Activated CD4-positive, alpha-beta T cell treated with anti-CD3 and anti-CD28 coated beads, Interleukin-2, Interleukin-4, amounts not matched to agents 100 ng/mL and 50 ng/mL, durations not matched to agents 16 hours and 8 hours (primary cell): Measurements from ENCODE around the gene RNF126.
"Not testable (repeated sequence)": the region's sequence is repeated elsewhere in the genome, so short reads cannot be mapped to it uniquely, and the experiment has no call there.

ENCODE experiments used
- DNase-seq: peaks from one replicate; pipeline ENCODE4 v3.0.0-alpha.2; 2020; ENCODE audit warnings: low spot score

The RNF126 gene

DNA sequence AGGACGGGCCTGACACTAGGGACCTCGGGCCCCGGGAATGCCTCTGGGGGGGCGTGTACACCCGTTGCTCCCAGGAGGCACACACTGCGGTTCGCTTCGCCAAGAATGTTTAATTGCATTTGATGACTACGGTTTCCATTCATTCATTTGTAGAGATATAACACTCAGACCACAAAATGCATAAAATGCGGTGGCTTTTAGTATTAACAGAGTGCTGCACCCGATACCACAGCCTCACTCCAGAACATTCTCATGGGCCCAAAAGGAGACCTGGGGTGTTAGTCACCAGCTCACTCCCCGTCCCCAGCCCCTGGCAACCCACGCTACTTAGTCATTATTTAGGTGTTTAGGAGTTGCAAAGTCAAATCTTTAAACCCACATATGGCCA, 51.5 kb downstream of the RNF126 start:
- peak; percentile 76 for DNase-seq

DNA sequence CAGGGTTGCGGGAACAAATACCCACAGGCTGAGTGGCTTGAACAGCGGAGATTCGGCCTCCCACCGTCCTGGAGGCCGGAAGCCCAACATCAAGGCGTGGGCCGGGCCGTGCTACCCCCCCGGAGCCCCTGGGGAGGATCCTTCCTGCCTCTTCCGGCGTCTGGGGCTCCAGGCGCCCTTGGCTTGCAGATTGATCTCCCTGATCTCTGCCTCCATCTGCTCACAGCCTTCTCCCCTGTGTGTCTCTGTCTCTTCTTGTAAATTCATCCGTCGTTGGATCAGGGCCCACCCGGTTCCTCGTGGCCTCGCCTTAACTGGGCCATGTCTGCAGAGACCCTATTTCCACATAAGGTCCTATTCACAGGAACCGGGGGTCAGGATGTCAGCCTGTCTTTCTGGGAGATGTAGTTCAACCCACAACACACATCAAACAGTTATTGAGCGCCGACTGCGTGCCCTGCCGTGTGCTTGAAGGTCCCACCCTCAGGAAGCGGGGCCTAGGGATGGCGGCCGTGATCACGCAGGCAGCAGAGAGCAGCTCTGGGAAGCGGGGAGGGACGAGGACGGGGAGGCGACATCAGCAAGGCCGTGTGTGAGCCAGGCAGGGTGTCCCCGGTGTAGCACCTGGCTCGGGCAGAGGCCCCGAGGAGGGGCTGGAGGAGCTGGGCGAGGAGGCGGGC, 52.1 kb downstream of the RNF126 start:
- DNase-seq, result peak; percentile 60

GRCh38 chr19:610071-610800, 52.8 kb downstream of the RNF126 start:
- DNase-seq, result peak; percentile 39

- no peak for DNase-seq
Measured at GRCh38 chr19:609004-609346, 54.0 kb downstream of the RNF126 start.

DNA sequence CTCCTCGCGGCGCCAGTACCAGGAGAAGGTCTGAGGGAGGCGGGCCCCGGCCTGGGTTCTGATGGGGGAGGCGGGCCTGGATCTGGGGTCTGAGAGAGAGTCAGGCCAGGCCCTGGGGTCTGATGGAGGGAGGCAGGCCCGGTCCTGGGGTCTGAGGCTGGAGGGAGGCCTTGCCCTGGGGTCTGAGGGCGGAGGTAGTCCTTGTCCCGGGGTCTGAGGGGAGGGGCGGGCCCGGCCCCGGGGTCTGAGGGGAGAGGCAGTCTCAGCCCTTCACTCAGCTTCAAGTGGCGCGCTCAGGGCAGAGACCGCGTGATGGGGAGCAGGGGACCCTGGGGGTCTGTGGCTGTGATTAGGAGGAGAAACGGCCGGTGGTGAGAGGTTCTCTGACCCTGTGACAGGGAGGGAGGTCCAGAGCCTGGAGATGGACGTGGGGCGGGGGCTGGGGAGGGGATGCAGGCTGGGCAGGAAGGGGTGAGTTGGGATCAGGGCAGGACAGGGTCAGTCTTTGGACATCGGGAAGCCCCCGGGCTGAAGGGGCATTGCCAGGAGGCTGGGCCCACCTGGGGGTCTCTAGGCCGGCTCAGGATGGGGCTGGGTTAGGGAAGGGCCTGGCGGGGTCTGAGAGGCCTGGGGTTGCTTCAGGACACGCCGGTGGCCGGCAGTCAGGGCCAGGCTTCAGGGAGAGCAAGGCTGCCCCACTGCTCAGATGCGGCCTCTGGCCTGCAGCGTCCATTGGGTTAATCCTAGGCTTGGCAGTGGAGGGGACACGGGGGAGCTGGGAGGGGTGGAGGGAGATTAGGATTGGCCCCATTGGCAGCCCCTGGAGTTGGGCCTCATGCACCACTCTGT, 54.6 kb downstream of the RNF126 start:
- DNase-seq, result no peak

GRCh38 chr19:607301-608154, 55.5 kb downstream of the RNF126 start:
- no peak for DNase-seq

DNA sequence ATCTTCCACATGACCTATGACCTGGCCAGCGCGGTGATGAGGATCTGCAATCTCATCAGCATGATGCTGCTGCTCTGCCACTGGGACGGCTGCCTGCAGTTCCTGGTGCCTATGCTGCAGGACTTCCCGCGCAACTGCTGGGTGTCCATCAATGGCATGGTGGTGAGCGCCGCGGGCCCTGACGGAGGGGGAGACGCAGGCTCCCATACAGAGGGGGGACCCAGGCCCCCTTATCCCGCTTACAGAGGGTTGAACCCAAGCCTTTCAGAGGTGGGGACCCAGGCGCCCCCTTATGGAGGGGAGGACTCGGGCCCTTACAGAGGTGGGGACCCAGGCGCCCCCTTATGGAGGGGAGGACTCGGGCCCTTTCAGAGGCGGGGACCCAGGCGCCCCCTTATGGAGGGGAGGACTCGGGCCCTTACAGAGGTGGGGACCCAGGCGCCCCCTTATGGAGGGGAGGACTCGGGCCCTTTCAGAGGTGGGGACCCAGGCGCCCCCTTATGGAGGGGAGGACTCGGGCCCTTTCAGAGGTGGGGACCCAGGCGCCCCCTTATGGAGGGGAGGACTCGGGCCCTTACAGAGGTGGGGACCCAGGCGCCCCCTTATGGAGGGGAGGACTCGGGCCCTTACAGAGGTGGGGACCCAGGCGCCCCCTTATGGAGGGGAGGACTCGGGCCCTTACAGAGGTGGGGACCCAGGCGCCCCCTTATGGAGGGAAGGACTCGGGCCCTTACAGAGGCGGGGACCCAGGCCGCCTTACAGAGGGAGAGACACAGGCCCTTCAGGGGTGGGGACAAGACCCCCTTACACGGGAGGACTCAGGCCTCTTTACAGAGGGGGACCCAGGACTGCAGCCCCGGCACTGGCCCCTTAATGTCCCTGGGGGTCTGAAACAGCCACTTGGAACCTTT, 57.7 kb downstream of the RNF126 start:
- peak; percentile 44 for DNase-seq

DNA sequence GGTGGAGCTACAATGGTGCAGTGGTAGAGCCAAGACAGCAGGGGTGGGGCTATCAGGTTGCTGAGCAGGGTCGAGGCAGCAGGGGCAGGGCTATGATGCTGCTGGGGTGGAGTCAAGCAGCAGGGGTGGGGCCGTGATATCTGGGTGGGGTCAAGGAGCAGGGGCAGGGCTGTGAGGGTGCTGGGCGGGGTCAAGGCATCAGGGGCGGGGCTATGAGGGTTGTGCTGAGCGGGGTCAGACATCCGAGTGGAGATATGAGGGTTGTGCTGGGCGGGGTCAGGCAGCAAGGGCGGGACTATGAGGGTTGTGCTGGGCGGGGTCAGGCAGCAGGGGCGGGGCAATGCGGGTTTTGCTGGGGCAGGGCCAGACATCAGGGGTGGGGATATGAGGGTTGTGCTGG, 58.7 kb downstream of the RNF126 start:
- DNase-seq, result peak; percentile 39

DNA sequence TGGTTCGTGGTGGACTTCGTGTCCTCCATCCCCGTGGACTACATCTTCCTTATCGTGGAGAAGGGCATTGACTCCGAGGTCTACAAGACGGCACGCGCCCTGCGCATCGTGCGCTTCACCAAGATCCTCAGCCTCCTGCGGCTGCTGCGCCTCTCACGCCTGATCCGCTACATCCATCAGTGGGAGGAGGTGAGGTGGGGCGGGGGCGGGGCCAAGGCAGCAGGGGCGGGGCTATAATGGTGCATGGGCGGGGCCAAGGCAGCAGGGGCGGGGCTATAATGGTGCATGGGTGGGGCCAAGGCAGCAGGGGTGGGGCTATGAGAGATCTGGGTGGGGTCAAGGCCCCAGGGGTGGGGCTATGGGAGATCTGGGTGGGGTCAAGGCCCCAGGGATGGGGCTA, 59.2 kb downstream of the RNF126 start:
- not testable (repeated sequence) for DNase-seq

GRCh38 chr19:603302-603639, 59.7 kb downstream of the RNF126 start:
- DNase-seq, result not testable (repeated sequence)

DNA sequence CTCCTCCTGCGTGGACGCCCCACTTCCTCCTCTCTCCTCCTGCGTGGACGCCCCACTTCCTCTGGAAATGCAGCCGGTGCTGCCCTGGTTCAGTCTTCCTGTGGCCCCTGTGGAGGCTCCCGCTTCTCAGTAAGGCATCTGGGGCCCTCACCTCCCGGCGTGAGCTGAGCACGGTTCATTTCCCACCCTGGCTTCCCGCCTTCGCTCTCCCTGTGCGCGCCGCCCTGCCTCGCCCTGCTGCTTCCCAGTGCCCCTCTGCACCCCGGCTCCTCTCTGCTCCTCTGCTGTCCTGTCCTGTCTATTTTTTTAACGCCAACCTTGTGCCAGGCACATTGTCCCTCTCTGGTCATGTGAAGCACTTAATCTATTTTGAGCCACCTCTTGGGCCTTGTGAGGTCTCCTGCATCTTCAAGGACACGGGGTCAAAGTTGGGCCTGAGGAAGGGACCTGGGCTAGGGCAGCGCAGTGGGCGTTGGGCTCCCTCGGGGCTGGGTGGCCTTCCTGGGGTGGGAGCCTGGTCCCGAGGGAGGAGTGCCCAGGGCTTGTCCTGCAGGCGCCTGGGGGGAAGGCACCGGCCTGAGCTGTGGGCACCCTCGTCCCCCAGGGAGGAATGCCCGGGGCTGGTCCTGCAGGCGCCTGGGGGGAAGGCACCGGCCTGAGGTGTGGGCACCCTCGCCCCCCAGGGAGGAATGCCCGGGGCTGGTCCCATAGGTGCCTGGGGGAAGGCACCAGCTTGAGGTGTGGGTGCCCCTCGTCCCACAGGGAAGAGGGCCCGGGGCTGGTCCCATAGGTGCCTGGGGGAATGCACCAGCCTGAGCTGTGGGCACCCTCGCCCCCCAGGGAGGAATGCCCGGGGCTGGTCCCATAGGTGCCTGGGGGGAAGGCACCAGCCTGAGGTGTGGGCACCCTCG, 60.4 kb downstream of the RNF126 start:
- no peak for DNase-seq

DNA sequence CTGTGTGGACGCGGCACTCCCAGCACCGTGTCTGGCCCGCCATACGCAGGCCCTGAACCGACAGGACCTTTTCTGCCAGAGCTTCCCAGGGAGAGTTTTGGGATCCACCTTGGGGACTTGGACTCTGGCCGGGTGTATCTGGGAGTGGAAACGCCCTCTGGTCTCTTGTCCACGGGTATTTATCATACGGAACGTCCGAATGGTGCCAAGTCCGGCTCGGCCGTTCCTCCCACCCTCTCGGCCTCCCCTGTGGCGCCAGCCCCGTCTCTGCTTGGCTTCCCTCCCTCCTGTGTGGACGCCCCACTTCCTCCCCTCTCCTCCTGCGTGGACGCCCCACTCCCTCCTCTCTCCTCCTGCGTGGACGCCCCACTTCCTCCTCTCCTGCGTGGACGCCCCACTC, 61.2 kb downstream of the RNF126 start:
- no peak for DNase-seq

GRCh38 chr19:601310-601709, 61.7 kb downstream of the RNF126 start:
- DNase-seq, result no peak
